GM21717 (cell line): ENCODE data around the gene SPTBN1.

Experiments used
- ATAC-seq: cut with Tn5 transposase; IDR thresholded peaks from one replicate; pipeline ENCODE4 v1.9.1; 2021; ENCODE audit warnings: mild to moderate bottlenecking, moderate library complexity; ENCODE audit not compliant: unreplicated experiment

SPTBN1 gene

DNA sequence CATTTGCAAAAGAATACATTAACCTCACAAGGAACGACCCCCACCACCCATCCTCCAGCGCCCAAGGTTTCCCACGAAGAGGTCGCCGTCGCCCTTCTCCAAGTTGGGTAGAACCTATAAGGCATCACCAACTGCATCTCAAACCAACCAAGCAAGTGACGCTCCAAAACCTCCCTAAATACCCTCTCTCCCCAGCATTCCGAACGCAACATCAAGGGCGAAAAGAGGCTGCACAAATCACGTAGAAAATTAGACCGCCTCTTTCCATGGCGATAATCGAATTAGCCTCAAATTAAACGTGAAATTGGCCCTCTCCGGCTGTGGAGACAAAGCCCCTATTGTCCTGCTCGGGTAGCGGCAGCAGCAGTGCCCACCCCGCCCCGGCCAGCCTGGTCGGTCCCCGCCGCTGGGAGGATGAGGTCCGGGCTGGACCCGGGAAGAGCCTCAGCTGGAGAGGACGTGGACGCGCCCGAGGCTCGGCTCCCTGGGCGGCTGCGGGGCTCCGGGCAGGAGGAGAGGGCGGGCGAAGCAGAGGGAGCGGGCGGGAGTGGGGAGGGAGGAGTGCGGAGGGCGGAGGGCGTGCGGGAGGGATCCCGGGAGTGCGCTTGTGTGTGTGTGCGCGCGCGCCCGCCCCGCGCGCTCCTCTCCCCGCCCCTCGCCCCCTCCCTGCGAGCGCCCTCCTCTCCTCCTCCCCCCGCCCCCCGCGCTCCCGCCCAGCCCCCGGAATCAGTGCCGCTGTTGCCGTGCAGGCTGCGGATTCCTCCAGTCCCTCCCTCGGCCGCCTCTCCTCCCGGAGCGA is at the start of gene SPTBN1:
SPTBN1 (plus strand) TSS at position 765 of the 799 bp plus-strand sequence. CDS start 70,092 bp downstream, outside the sequence.
- ATAC-seq = no peak

DNA sequence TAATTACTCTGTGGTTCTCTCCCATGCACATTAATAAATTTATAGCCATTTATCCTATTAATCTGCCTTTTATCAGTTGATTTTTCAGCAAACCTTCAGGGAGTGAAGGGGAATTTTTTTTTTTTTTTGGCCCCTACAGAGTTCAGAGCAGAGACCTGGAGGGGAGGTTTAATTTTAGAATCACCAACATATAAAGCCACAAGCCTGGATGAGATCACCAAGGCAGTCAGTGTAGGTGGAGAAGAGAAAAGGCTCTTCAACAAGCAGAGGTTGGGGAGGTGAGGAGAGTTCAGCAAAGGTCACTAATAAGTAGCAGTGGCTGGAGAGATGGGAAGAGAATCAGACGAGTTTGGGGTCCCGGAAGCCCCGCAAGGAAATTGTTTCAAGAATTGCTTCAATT is 48.4 kb upstream of the SPTBN1 start:
- no peak for ATAC-seq

DNA sequence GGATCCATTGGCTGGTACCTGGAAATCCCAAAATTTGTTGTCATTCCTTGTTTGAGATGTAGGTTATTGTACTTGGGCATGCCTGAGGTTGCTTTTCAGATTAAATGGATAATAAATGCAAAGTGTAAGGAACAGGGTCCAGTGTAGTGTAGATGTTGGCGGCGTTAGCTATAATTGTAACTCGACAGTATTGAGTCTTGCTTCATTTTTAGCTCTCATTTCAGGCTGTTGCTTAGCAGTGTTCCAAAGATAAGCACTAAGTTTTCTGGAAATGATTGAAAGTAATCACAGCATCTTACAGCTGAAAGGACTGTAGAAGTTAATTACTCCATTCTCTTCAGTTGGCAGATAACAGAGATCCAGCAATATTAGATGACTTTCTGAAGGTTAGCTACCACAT is 47.8 kb upstream of the SPTBN1 start:
- ATAC-seq = no peak

DNA sequence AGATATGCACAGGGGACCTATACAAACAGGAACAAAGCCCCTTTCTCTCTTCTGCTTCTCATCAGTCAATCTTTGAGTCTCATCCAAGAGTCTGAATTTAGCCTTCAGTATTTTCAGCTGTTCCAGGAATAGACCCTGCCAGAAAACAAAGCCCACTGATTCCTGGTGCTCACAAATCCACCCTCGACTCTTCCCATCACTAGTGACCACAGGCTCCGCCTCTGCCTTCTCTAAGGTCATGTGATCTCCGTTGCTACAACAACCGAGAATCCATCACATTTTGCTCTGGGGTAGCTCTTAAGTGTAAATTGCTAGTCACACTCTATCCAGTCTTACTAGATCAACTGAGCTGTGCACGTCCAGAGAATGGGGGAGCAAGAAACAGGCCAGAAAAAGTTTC is 46.4 kb upstream of the SPTBN1 start:
- ATAC-seq = no peak

DNA sequence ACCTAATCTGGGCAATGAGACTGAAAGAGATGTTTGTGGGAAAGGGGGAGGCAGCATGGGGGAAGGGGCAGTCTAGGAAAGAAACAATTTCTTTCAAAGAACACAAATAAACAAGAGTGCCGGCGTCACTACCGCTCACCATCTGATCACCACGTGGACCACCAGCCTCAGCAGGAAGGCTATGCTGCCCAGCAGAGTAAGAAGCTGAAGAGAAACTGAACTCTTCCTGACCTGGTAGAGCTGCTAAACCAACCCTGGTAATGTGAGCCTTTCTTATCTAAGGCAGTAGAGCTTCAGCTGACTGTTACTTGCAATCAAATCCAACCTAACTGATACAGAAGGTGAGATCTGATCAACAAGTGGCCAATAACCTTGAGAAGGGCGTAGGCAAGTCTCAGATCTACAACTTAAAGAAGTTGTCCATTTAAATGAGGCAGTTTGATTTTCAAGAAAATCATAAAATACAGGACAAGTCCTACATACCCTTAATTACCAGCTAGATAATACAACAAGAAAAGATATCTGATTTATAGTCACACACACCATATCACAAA is 44.2 kb upstream of the SPTBN1 start:
- no peak for ATAC-seq

DNA sequence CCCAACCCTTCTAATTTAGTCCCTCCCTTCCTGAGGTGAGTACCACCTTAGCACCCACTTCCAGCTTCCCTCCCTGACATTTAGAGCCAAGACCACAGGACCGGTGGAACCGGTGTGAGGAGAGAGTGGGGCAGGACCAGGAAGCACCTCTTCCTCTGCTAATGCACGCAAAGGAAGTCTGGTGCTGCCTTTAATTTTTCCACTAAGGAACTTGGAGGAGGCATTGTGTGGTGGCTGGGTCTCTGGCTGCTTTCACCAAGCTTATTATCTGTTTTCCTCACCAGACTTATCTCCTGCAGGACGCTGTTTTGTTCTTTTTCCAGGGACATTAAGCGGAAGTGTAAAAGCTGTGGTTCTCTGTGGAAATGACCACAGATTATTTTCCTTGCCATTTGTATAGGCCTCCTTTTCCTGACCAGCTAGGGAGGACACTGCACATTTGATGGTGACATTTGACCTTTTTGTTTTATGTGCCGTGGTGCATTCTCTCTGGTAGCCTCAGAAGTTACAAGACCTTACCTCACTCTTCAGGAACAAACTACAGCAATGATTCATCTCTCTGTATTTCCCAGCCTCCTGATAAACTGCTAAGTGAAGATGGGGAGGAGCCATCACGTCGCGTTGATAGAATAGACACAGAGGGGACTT is 39.8 kb upstream of the SPTBN1 start:
- no peak for ATAC-seq

DNA sequence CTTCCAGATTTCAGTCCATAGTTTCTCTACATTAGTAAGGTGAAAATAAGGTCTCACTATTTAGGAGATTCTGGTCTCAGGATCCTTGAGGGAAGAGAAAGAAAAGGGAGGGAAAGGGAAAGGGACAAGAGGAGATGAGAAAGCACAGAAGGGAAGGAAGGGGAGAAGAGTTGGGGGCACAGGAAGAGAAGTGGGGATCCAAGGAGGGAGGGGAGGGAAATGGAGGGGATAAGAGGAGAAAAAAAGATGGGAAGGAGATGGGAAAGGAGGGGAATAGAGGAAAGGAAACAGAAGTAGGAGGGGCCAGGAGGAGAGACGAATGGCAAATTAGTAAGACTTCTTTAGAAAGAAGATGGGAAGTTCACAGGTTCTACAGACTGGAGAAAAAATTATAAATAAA is 39.2 kb upstream of the SPTBN1 start:
- no peak for ATAC-seq

DNA sequence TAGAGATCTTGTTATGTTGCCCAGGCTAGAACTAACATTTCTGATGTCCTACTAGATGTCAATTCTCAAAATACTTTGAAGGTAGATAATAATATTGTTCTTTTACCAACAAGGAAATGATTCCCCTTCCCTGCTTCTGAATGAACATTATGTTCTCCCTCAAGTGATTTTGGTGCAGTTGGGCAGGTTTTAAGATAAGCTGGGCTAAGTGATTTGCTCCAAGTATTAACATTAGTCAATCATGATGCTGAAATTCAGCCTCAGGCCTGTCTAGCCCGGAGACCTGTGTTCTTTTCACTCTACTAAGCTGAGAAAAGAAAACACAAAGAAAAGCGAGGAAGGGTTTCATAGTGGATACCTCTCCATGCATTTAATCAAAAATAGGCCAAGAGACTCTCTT is 38.5 kb upstream of the SPTBN1 start:
- no peak for ATAC-seq

DNA sequence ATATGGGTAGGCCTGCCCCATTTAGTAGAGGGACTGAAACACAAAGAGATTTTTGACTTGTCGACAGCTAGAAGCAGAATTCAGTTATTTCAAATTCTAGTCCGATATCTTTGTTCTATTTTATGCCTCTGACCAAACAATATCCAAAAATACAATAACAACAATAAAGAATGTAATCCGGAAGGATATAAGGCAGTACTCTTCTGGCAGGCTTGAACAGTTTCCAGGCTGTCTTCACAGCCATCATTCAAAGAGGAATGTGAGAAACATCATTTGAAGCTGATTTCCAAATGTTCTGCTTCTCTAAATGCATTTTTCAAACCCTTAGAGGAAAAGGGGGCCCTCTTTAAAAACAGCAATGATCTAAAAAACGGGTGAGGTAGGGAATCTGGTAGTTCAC is 36.7 kb upstream of the SPTBN1 start:
- ATAC-seq = no peak

DNA sequence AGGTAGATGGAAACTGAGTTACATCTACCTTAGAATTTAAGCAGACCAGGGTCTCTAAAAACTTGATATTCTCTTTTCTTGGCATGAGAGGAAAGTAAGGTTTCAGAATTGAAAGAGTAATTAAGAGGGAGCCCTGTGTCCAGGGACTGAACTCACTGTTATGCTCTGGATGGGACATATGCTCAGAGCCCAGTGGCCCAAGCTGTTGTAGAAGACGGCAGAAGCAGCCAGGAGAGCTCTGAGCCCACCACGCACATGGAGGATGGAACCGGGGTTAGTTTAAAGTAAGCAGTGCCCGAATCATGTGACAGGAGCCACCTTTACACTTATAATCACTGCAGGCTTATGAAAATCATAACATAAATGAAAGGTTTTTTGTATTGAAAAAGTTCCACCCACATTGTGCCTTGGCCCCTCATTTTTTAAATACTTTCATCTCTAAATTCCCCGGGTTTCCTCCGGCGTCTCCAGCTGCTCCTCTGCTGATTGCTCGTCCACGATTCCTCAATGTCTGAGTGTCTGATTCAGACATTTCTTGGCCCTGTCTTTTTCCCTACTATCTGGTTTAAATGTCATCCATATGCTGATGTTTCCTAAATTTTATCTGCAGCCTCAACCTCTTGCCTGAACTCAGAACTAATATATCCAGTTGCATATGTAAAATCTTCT is 36.1 kb upstream of the SPTBN1 start:
- no peak for ATAC-seq

DNA sequence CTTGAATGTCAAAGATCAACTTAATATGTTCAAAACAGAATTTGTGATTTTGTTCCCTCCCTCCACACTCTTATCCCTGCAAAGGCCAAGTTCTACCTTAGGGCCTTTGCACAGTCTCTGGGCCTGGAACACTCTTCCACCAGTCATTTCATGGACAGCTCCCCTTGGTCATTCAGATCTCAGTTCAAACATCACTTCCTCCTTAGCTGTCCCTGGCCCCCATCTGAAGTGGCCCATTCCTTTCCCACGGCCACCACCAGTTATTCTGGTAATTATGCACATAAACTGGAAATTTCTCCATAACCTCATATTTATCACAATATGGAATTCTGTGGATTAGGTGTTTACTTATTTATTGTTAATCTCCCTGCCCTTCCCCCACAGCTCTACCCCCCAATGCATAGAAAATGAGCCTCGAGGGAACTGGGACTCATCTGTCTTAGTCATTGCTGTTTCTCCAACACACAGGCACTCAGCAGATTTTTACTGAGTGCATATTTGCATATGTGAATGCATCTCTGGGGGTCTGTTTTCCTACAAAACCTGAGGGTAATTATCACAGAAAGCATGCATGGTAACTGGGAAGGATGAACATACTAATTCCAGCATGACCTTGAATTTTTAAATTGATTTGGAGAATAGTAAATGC is 35.5 kb upstream of the SPTBN1 start:
- ATAC-seq = no peak

DNA sequence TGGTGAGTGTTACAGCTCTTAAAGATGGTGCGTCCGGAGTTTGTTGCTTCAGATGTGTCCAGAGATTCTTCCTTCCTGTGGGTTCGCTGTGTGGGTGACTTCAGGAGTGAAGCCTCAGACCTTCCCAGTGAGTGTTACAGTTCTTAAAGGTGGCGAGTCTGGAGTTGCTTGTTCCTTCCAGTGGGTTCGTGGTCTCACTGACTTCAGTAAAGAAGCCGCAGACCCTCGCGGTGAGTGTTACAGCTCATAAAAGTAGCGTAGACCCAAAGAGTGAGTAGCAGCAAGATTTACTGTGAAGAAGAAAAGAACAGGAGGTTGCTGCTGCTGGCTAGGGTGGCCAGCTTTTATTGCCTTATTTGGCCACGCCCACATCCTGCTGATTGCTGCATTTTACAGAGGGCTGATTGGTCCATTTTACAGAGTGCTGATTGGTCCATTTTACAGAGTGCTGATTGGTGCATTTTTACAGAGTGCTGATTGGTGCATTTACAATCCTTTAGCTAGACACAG is 34.0 kb upstream of the SPTBN1 start:
- no peak for ATAC-seq

DNA sequence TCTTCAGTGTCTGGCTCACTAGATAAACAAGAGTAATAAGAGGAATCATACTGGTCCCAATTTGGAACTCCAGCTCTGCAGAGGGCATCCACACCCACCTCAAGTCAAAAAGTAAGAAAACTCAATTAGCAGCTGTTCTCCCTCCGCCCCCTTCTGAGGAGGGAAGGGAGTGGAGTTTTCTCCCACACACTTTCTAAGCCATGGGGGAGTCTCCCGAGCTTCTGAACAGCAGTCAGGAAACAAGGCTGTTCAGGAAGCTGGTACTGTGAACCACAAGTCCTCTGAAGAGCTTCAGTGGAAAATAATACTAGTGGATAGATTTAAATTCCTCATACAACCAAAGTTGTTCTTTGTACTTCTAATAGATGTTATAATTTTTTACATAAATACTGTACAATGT is 32.9 kb upstream of the SPTBN1 start:
- no peak for ATAC-seq

DNA sequence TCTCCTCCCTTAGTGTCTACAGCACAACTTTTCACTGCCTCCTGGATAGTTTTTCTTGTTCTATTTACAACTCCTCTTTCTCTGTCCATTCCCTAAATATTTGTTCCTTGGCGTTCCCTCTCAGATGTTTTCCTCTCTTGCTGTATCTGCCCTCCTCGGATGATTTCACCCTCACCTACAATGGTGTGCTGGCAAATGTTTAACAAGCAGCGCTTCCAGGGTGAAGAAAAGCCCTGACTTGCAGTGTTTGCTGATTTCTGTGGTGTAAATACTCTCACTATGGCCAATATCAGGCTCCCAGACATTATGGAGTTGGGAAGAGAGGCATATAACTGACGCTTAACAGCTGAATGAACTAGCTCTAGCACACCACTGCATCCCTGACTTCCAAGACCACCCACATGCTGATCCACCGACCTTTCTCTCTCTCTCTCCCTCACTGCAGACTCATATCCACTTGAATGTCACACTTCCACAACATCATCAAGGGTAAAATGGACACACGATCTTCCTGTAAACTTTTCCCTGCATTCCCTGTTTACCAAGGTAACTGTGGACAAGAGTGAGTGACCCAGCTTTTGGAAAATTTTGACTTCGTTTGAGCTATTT is 31.5 kb upstream of the SPTBN1 start:
- no peak for ATAC-seq

DNA sequence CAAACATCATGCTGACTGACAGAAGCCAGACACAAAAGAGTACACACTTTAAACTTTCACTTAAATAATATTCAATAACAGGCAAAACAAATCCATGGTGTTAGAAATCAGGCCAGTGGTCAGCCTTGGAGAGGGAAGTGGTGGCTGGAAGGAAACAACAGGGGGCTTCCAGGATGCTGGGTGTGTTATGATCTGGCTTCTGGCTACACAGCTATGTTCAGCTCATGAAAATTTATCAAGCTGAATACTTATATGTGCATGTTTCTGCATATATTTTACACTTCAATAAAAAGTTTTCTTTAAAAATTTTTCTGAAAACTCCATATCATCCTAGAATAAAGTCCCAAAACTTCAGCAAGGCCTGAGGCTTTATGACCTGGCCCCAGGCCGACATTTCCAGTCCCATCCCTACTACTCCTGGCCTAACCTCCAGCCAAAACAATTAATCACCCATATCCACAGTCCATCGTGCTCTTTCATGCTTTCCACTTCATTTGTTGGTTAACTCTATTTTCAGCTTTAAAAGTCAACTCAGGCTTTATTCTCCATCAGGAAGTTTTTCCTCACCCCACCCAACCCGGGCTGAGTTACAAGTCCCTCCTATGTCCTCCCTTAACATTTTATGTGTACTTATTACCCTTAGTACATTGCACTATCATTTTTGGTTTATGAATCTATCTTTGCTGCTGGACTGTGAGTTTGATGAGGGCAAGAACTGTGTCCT is 27.9 kb upstream of the SPTBN1 start:
- ATAC-seq = no peak

DNA sequence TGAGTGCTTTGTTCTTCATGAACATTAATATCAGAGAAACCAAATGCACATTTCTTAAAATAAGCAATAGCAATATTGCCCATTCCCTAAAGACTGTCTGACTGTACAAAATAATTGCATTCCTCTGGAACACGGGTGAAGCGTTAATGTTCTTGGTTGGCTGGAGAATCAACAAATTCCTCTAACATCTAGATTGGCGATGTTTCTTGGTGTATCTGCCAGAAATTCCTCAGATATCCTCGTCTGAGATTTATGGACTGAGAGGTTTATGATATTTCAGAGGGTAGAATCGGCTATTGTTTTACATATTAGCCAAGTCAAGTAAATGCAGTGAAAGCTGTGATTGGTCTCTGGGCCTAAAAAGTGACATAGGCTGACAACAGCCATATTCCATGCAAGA is 27.1 kb upstream of the SPTBN1 start:
- no peak for ATAC-seq

DNA sequence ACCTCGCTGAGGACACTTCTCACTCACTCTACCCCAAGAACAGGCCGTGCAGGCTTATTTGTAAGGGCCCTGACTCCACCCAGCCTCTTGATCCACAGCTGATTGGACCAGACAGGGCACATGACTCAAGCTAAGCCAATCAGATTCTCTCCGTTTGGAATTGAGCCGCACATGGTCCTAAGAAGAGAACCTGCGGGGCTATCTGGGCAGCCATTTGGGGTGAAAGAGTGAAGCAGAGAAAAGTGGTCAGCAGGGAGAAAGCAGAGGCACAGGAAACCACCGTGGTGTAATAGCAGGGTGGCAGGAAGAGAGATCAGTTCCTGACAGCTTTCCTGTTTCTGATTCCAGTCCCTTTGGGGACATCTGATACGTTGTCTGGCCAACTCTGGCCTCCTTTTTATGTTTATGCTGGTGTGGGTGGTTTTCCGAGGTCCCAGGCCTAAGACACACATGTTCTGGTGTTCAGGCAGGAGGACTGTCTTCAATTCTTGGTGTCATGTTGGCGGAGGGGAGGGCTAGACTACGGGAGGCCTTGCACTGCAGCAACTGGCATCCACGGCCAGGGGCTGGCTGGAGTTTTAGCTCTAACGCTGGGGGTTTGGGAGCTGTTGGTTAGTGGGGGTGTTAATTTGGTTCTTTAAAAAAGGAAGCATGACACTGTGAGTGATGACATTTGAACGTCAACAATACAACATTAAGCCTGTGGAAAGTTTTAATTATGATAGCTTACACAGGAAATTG is 26.1 kb upstream of the SPTBN1 start:
- no peak for ATAC-seq

DNA sequence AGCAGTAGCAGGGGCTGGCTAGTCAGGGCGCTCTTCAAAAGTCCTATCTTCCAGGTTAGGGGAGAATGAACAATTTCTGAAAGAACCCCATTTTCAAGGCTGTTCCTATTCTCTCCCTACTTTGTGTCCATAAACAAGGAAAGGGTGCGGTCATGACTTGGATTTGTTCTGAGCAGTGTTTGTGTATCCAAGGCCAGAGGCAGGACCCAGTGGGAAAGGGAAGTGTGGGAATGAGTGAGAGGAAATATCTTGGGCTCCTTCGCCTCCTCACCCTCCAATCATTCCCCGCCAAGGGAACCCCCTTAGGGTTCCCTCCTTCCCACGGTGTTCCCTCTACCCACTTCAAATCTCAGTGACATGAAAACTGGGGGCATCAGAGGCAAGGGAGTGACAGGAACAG is 25.5 kb upstream of the SPTBN1 start:
- ATAC-seq = no peak
